NT2/D1 (cell line): ENCODE results near the gene ZBTB8OS.

ENCODE experiments used
- SUZ12 ChIP-seq: IDR thresholded peaks from 2 replicates; pipeline ENCODE4 v1.6.1; 2011; ENCODE audit not compliant: insufficient read length, insufficient read depth; ENCODE audit errors: extremely low read depth
- YY1 ChIP-seq: IDR thresholded peaks from 2 replicates; pipeline ENCODE4 v1.6.1; 2011; ENCODE audit not compliant: insufficient read length, insufficient read depth
- ZNF274 ChIP-seq: IDR thresholded peaks from 2 replicates; pipeline ENCODE4 v1.6.1; 2011; ENCODE audit warnings: mild to moderate bottlenecking, low read depth, low read length

GRCh38 chr1:32619701-32620485 lies 30.5 kb downstream of the ZBTB8OS start:
- TF ChIP-seq ZNF274, result no peak
- no peak for TF ChIP-seq YY1
- no peak for TF ChIP-seq SUZ12
